K562 (cell line): ENCODE data around the gene NR3C2. TPM values are rescaled to one million over a fixed set of nuclear protein-coding genes. Genes with fewer than 3 reads are reported as not detected.

Experiments
- ATAC-seq: fragments of 200-7000 bp; cut with Tn5 transposase; 3 replicates; pipeline ENCODE4 v1.9.1; 2020; ENCODE audit warnings: moderate library complexity
- BruUV-seq: library from RNA; stranded (reverse); fragments of 400-500 nt; replicated peaks from 2 replicates; lab custom pipeline; 2021; lab: Mats Ljungman, UMichigan
- CTCF ChIA-PET: fragments of 300-600 bp; formaldehyde crosslinking; extraction: SDS; loops from one replicate; lab custom pipeline; 2021; ENCODE audit warnings: low intra/inter-chr PET ratio; lab: Yijun Ruan, JAX
- POLR2A ChIA-PET: fragments of 300-600, 350-650 bp; sonication (Branson Sonifier 250); formaldehyde crosslinking; extraction: SDS; loops from one replicate; lab custom pipeline; 2021; ENCODE audit warnings: antibody characterized with exemption, inconsistent platforms; lab: Yijun Ruan, JAX
- DNase-seq, 4 experiments: peaks; one replicate each; pipeline versions ENCODE4 v3.0.0 to v3.0.0-alpha.2; 2011 to 2018; ENCODE audit warnings: low spot score in 3 of 4, mixed read lengths in 3 of 4; ENCODE audit errors: extremely low read depth in 1 of 4
- FAIRE-seq: peaks from 2 replicates; lab custom pipeline; 2011; peaks lifted over from hg19 to GRCh38; lab: Jason Lieb, UNC
- H2AFZ ChIP-seq: 2 replicates; pipeline ENCODE4 v1.6.0; 2011; ENCODE audit warnings: low read depth, low read length, control low read depth, inconsistent platforms
- H3K27ac ChIP-seq: fragments of 200-600 bp; 3 replicates; pipeline ENCODE4 v1.8.0; 2011; ENCODE audit warnings: low read depth, mild to moderate bottlenecking, control low read depth, inconsistent platforms, low read length, moderate library complexity, mixed read lengths; ENCODE audit errors: extremely low read depth
- H3K27me3 ChIP-seq, 2 experiments: fragments of 300-600 bp in 1 of 2; 2 replicates in 1 of 2; 3 replicates in 1 of 2; pipeline versions ENCODE4 v1.6.0 to v1.8.0; 2011; ENCODE audit warnings: inconsistent platforms in 2 of 2, low read length in 2 of 2, mild to moderate bottlenecking in 1 of 2, mixed read lengths in 1 of 2, moderate library complexity in 1 of 2; ENCODE audit not compliant: control insufficient read depth in 2 of 2, insufficient read depth in 2 of 2
- H3K36me3 ChIP-seq: fragments of 300-600 bp; 3 replicates; pipeline ENCODE4 v1.8.0; 2011; ENCODE audit warnings: mild to moderate bottlenecking, low read length, inconsistent platforms; ENCODE audit not compliant: control insufficient read depth, insufficient read depth
- H3K4me1 ChIP-seq, 2 experiments: fragments of 200-600 bp in 1 of 2; replicated peaks in 1 of 2; 2 replicates in 1 of 2; 3 replicates in 1 of 2; pipeline versions ENCODE4 v1.5.1 to v1.8.0; 2011; ENCODE audit warnings: inconsistent platforms in 2 of 2, low read length in 2 of 2, mild to moderate bottlenecking in 1 of 2, mixed read lengths in 1 of 2, moderate library complexity in 1 of 2; ENCODE audit not compliant: control insufficient read depth in 2 of 2, insufficient read depth in 2 of 2
- H3K4me2 ChIP-seq: 2 replicates; pipeline ENCODE4 v1.6.1; 2011; ENCODE audit warnings: low read length, control low read depth, inconsistent platforms, mixed read lengths; ENCODE audit not compliant: insufficient read depth
- H3K4me3 ChIP-seq: fragments of 200-600 bp; sonication (generic), shearing (Covaris generic); 2 replicates; pipeline ENCODE4 v1.5.1; 2016; ENCODE audit warnings: control low read depth, inconsistent platforms
- H3K79me2 ChIP-seq: fragments of 200-600 bp; 3 replicates; pipeline ENCODE4 v1.8.0; 2011; ENCODE audit warnings: low read length, inconsistent platforms; ENCODE audit not compliant: control insufficient read depth, insufficient read depth
- H3K9ac ChIP-seq, 2 experiments: 2 replicates each; pipeline versions ENCODE4 v1.6.0 to v1.6.1; 2011; ENCODE audit warnings: low read depth in 2 of 2, low read length in 2 of 2, control low read depth in 1 of 2, inconsistent platforms in 1 of 2, mild to moderate bottlenecking in 1 of 2, mixed read lengths in 1 of 2; ENCODE audit not compliant: insufficient read depth in 1 of 2
- H3K9me1 ChIP-seq: one replicate; pipeline ENCODE4 v1.6.0; 2011; ENCODE audit warnings: inconsistent platforms, mild to moderate bottlenecking, low read length, moderate library complexity; ENCODE audit not compliant: control insufficient read depth, insufficient read depth
- H3K9me3 ChIP-seq: replicated peaks from 2 replicates; pipeline ENCODE4 v1.5.1; 2011; ENCODE audit warnings: low read depth, low read length, inconsistent platforms; ENCODE audit not compliant: control insufficient read depth, insufficient read depth
- H4K20me1 ChIP-seq: replicated peaks from 2 replicates; pipeline ENCODE4 v1.6.1; 2011; ENCODE audit warnings: low read length, inconsistent platforms, mixed read lengths; ENCODE audit not compliant: control insufficient read depth, insufficient read depth
- FOXA1 ChIP-seq: fragments of 450-650 bp; IDR thresholded peaks from 2 replicates; pipeline ENCODE4 v1.6.1; 2016; ENCODE audit warnings: mild to moderate bottlenecking, borderline replicate concordance
- GABPB1 ChIP-seq: sonication (generic); formaldehyde crosslinking; IDR thresholded peaks from 2 replicates; pipeline ENCODE4 v1.8.0; 2022; ENCODE audit warnings: mild to moderate bottlenecking, missing genetic modification reagents
- HIVEP1 ChIP-seq: fragments of 250-450 bp; sonication (Bioruptor Pico); IDR thresholded peaks from 2 replicates; pipeline ENCODE4 v1.4.0; 2020; ENCODE audit warnings: mild to moderate bottlenecking
- HLTF ChIP-seq: fragments of 450-650 bp; IDR thresholded peaks from 2 replicates; pipeline ENCODE4 v1.6.1; 2016
- HNRNPK ChIP-seq: fragments of 200-400 bp; formaldehyde crosslinking; IDR thresholded peaks from one replicate; pipeline ENCODE4 v1.6.1; 2018; ENCODE audit warnings: mild to moderate bottlenecking, low read depth, low read length; ENCODE audit not compliant: poor library complexity, severe bottlenecking
- NCOA2 ChIP-seq, 2 experiments: fragments of 450-650 bp; IDR thresholded peaks; 2 replicates each; pipeline ENCODE4 v1.6.1; 2018; ENCODE audit warnings: mild to moderate bottlenecking in 2 of 2, moderate library complexity in 1 of 2; ENCODE audit not compliant: partially characterized antibody in 2 of 2
- NFE2 ChIP-seq: IDR thresholded peaks from 2 replicates; pipeline ENCODE4 v1.6.1; 2014; ENCODE audit warnings: antibody characterized with exemption, low read depth
- SAFB ChIP-seq: fragments of 200-400 bp; formaldehyde crosslinking; IDR thresholded peaks from 2 replicates; pipeline ENCODE4 v1.6.1; 2017; ENCODE audit warnings: low read depth, low read length, borderline replicate concordance
- SPI1 ChIP-seq: IDR thresholded peaks from 2 replicates; pipeline ENCODE4 v1.6.1; 2011; ENCODE audit warnings: low read depth, low read length, control low read depth, borderline replicate concordance
- SREBF2 ChIP-seq: sonication (generic); formaldehyde crosslinking; IDR thresholded peaks from 2 replicates; pipeline ENCODE4 v1.4.0; 2020; ENCODE audit warnings: mild to moderate bottlenecking, missing genetic modification reagents
- ZNF436 ChIP-seq: fragments of 250-450, 450-650 bp; sonication (Bioruptor Pico); formaldehyde crosslinking; IDR thresholded peaks from 2 replicates; pipeline ENCODE4 v1.7.0; 2020; ENCODE audit warnings: mild to moderate bottlenecking
- ZNF551 ChIP-seq: fragments of 250-450 bp; sonication (Bioruptor Pico); IDR thresholded peaks from 2 replicates; pipeline ENCODE4 v1.5.0; 2021; ENCODE audit warnings: mild to moderate bottlenecking, moderate library complexity
- ZNF766 ChIP-seq: fragments of 200-800 bp; sonication (Bioruptor generic); conservative IDR thresholded peaks from 2 replicates; pipeline ENCODE4 v1.6.1; 2016; ENCODE audit warnings: missing genetic modification characterization, missing compliant biosample characterization
- ZSCAN29 ChIP-seq: fragments of 450-650 bp; IDR thresholded peaks from 2 replicates; pipeline ENCODE4 v1.6.1; 2017
- whole genome bisulfite sequencing: fragments of 100-300 bp; shearing (Covaris generic); methylation state at CpG from one replicate; pipeline ENCODE4 v1.1.6; 2016; ENCODE audit warnings: low coverage, mixed read lengths; ENCODE audit not compliant: insufficient coverage; ENCODE audit errors: missing lambda C conversion rate; 5-methylcytosine and 5-hydroxymethylcytosine counted together
- in situ Hi-C: fragments of 300-500 bp; cut with MboI; formaldehyde crosslinking; loops from 4 replicates; pipeline ENCODE4 v1.15.0; 2018; ENCODE audit warnings: inconsistent platforms, mixed read lengths
- intact Hi-C: fragments of 100-400 bp; cut with micrococcal nuclease; formaldehyde crosslinking; loops from 2 replicates; pipeline ENCODE4 v1.14.2; 2022
- polyA plus RNA-seq, 8 experiments: library from polyadenylated mRNA; depleted of rRNA in 4 of 8; stranded (reverse) in 5 of 8; unstranded in 3 of 8; fragments of >200 nt; fragmentation: Nextera tagmentation in 2 of 8; fragmentation: Illumina TruSeq in 1 of 8; extraction: Ambion mirVana in 2 of 8; extraction: Trizol in 1 of 8; gene quantifications; 2 replicates each; pipeline versions ENCODE4 v1.2.1 to v1.2.3, GENCODE V29; 2011 to 2014; ENCODE audit warnings: inconsistent platforms in 1 of 8, missing spikeins in 1 of 8
- total RNA-seq, 7 experiments: library from RNA; depleted of rRNA in 6 of 7; stranded (reverse); fragments of >200 nt in 6 of 7; fragmentation: Illumina TruSeq in 2 of 7; extraction: Trizol in 2 of 7; gene quantifications; 2 replicates each; pipeline versions ENCODE4 v1.2.1 to v1.2.3, GENCODE V29; 2011 to 2021; ENCODE audit warnings: low replicate concordance in 1 of 7
- TF ChIP-seq, protein P1 (sequence below): fragments of 250-450 bp; sonication (Bioruptor Pico); IDR thresholded peaks from 2 replicates; pipeline ENCODE4 v1.5.0; 2022; ENCODE audit warnings: mild to moderate bottlenecking

The NR3C2 gene
- total and polyA plus RNA-seq, 9 of the 15 experiments (the other 6 are each of a cell fraction or from before 2014, with no cell fraction given), result 0.01 to 0.28 (median 0.16) TPM; not detected in 2

DNA sequence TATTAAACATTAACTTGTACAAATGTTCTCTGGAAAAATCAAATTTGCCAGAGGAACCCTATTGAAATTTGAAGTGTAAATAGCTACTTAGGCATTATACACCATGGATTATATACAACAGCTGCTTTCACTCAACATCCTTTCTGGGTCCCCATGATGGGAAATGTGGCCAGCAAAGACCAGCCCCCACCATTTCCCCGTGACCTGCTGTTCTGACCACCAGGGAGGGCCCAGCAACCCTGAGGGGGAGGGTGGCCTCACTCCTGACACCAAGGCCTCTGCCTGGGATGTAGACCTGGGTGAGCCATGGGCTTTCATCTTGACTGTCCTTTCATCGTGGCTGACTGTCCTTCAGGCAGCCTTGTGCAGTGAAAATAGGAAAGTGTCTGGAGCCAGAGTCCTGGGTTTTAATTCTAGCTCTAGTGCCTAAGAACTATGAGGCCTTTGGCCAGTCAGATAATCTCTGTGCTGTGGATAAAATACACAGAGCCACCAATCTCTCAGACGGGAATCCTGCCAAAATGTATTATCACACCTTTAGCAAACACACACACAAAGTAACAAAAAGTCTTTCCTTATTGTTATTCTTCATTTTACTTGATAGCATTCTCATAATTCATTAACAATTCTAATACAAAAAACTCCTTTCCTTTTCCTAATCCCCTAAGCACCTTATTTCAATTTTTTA lies 45.1 kb downstream of the NR3C2 start:
- H3K9ac ChIP-seq, result no peak overlapping the region
- no peaks in the 10 kb centered on the region for H3K4me1 ChIP-seq
- POLR2A ChIA-PET, result no interaction called here
- no peaks in the 10 kb centered on the region for H3K36me3 ChIP-seq
- intact Hi-C loops, result no loop called here
- H3K9me1 ChIP-seq, result no peaks in the 10 kb centered on the region
- no peaks in the 10 kb centered on the region for H3K27me3 ChIP-seq
- no peaks in the 10 kb centered on the region for H4K20me1 ChIP-seq
- no peak overlapping the region for H3K27ac ChIP-seq
- H3K4me2 ChIP-seq, result no peak overlapping the region
- FAIRE-seq, result no peak
- H3K9me3 ChIP-seq, result no peaks in the 10 kb centered on the region
- DNase-seq, result no peak
- in situ Hi-C loops, result no loop called here
- no TSS peak for BruUV-seq
- TF ChIP-seq NFE2 (no peak), SREBF2 (no peak), FOXA1 (no peak), GABPB1 (CRISPR knock-in tag) (no peak), SPI1 (no peak), ZNF766 (CRISPR knock-in tag) (no peak), ZNF436 (CRISPR knock-in tag) (no peak), NCOA2 (IDR thresholded peaks at IDR 0.05; ENCODE audit: partially characterized antibody in 2 of 2) (no peak), HNRNPK (no peak), SAFB (no peak), ZSCAN29 (no peak), ZNF551 (CRISPR knock-in tag) (no peak), HLTF (no peak), HIVEP1 (CRISPR knock-in tag) (no peak)
- TF ChIP-seq, protein P1, sequence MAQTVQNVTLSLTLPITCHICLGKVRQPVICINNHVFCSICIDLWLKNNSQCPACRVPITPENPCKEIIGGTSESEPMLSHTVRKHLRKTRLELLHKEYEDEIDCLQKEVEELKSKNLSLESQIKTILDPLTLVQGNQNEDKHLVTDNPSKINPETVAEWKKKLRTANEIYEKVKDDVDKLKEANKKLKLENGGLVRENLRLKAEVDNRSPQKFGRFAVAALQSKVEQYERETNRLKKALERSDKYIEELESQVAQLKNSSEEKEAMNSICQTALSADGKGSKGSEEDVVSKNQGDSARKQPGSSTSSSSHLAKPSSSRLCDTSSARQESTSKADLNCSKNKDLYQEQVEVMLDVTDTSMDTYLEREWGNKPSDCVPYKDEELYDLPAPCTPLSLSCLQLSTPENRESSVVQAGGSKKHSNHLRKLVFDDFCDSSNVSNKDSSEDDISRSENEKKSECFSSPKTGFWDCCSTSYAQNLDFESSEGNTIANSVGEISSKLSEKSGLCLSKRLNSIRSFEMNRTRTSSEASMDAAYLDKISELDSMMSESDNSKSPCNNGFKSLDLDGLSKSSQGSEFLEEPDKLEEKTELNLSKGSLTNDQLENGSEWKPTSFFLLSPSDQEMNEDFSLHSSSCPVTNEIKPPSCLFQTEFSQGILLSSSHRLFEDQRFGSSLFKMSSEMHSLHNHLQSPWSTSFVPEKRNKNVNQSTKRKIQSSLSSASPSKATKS, result no peak
- TF ChIP-seq, all 486 proteins: peak for 0
- Histone ChIP-seq H2AFZ (no peak overlapping the region), H3K79me2 (no peaks in the 10 kb centered on the region), H3K4me3 (no peak overlapping the region)
- ATAC-seq, result no peak
- WGBS, result 0% methylated on average over 3 of the region's 3 CpGs
- CTCF ChIA-PET, result no interaction called here
